Fibroblast of gingiva (primary cell): ENCODE measurements around the gene NHS.
A peak's percentile ranks its signal among the peaks of the same experiment; 100 is the strongest.
"Not testable (repeated sequence)": the region's sequence is repeated elsewhere in the genome, so short reads cannot be mapped to it uniquely, and the experiment has no call there.

Experiments
- DNase-seq: peaks from one replicate; pipeline ENCODE4 v3.0.0-alpha.2; 2011; ENCODE audit warnings: low read depth

NHS gene

GRCh38 chrX:17549107-17549651, 174.2 kb downstream of the NHS start:
- DNase-seq: no peak

- no peak for DNase-seq
Measured at GRCh38 chrX:17550011-17550410, 175.0 kb downstream of the NHS start.

DNA sequence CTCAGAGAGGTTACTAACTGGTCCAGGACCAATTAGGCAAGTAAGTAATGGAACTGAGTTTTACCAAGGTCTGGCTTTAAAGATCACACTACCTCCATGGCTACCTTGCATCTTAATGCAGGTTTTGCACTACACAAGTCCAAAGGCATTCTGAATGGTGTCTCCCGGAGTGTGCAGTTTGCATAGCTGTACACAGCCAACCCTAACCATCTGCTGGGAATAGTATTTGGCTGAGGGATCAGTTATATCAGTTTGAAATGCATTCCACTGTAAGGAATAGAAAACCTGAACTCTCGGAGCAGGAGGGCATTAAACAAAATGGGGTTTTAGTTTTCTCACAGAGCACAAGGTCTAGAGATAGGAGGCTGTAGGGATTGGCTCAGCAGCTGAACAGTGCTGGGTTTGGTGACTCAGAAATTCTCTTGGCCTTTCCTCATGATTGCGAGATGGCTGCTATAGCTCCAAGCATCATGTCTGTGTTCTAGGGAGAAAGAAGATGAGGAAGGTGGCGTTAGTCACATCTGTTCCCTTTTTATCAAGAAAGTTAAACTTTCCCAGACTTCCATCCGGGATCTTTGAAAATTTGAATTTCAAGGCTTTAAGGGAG, 177.1 kb downstream of the NHS start:
- no peak for DNase-seq

GRCh38 chrX:17553469-17553868, 178.5 kb downstream of the NHS start:
- peak; percentile 45 for DNase-seq

DNA sequence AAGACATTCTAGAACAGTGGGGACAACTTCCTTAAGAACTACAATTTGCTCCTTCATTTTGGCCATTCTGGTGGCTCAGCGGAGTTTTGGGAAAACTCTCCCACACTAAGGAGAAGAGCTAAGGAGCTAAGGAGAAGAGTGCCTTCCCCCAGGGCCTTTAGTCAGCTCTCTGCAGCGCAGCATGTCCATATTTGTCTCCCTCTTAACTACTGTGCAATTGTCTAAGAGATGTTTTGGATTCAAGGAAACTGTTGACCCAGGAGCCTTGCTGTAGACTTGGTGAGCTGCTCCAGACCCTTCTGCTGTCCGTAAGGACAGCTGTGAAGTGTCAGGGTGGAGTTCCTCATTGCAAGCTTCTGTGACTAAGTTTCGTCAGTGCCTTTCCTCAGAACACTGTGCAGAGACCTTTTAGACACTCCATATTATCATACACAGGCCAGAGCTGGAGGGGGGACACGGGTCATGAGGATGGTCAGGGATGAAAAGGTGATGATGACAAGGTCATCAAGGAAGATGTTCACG, 179.0 kb downstream of the NHS start:
- DNase-seq: no peak

- no peak for DNase-seq
Measured at GRCh38 chrX:17554914-17555313, 179.9 kb downstream of the NHS start.

GRCh38 chrX:17555846-17556245, 180.8 kb downstream of the NHS start:
- DNase-seq: no peak

GRCh38 chrX:17559728-17560379, 184.9 kb downstream of the NHS start:
- peak; percentile 91 for DNase-seq

GRCh38 chrX:17560385-17560784, 185.4 kb downstream of the NHS start:
- no peak for DNase-seq

DNA sequence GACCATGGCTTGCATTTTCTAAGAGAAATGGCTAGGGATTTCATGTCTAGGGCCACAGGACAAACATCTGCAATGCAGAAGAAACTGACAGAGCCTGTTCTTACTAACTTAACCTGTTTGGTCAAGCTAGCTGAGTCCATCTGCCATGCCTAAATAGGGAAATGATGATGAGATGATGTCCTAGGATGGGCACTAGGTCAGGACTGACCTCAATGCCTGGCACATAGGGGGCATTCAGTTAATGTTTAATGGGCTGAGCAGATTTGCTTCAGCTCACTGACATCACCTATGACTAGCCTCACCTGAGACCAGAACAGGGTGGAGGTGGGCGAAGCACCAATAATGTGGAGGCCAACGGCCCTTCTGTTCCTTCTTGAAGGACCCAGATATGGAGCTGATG, 188.1 kb downstream of the NHS start:
- DNase-seq: no peak

DNA sequence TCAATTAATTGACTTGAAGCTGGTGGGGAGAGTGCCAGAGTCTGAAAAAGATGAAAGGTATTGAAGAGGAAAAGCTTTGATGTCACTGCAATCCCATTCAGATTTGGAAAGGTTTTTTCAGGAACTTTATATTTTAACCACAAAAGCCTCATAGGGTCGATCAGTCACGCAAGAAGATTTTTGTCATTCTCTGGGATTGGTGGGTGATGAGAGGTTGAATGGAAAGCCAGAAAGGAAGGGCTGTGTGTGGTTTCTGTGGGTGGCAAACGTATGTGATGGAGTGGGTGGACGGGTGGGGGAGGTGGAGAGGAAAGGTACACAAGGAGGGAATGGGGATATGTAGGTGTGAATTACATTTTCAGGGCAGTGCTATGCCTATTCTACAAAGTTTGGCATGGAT, 188.5 kb downstream of the NHS start:
- no peak for DNase-seq

GRCh38 chrX:17564689-17565409, 189.8 kb downstream of the NHS start:
- peak; percentile 87 for DNase-seq

DNA sequence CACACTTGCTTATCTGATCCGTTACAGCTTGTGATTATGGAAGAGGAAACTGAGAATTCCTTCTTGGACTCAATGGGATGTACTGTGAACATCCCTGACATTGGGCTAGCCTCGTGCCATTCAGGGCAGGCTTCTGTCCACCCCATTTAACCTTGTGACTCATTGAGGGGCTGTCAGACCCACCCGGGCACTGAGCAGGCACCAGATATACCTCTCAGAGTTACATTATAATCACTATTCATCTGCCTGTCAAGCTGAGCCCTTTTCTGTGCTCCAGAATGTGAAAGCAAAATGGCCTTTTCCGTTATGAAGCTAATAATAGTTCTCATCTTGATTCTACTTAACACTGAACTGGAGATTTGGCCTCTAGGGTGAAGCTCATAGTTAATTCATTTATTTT, 191.7 kb downstream of the NHS start:
- DNase-seq: no peak

DNA sequence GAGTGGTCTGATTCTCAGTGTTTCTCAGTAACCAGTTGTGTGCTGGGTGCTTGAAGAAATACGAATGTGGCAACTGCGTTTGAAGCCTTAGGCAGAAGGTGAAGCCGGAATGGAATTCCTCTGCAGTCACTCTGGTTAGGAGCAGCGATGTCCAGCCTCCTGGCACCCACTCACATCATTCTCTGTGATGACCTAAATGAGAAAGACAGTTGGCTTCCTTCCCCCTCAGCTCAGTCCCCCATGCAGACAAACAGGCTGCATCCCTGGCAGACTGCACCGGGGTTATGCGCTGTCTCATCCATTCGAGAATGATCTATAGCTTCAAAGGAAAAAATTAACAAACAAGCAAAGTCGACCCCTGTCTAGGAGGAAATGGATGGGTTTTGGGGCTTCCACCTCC, 192.2 kb downstream of the NHS start:
- DNase-seq: no peak

DNA sequence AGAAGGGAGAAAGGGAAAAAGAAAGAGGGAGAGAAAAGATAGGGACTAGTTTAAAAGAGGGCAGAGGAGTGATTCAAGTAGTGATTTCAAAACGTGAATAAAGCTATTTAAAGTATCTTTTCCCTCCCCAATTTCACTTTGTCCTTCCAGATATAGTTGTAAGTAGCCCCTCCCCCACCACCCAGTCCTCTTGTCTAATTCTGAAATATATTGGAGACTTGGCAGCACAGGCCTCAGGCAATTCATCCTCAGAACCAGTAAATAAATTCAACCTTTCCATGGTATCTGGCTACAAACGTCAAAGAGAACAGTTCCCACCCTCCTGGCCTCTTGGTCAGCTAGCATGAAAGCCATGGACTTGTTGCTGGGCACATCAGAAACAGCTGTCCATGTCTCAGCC, 192.8 kb downstream of the NHS start:
- DNase-seq: no peak

DNA sequence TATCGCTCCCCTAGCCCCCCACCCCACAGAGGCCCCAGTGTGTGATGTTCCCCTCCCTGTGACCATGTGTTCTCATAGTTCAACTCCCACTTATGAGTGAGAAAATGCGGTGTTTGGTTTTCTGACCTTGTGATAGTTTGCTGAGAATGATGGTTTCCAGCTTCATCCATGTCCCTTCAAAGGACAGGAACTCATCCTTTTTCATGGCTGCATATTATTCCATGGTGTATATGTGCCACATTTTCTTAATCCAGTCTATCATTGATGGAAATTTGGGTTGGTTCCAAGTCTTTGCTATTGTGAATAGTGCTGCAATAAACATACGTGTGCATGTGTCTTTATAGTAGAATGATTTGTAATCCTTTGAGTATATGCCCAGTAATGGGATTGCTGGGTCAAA, 193.8 kb downstream of the NHS start:
- not testable (repeated sequence) for DNase-seq

- no peak for DNase-seq
Measured at GRCh38 chrX:17579026-17579425, 204.0 kb downstream of the NHS start.

DNA sequence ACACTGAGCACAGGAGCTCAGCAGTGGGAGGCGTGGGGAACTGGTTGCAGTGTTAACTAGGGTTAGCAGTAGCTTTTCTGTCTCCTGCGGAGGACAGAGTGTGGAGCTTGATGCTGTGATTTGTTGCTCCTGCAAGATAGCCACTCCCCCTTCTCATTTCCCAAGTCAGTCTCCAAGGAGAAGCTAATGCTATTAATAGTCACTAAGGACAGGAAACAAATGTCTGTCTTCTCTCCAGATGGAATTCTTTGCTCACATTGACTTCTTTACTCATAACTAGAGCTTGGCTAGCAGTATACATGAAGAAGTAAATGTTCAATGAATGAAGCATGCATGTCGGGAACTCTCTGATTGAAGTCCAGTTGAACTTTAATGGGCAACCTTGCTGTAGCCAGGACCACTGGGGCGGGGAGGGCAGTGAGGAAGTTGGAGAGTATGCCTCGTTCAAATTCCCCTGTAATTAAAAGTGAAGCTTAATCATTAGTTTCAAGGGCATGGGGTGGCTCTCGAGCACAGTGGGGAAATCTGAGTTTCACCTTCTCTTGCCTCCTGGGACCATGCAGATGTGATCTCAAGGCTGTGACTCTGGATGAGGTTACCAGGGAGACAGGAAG, 205.6 kb downstream of the NHS start:
- peak; percentile 80 for DNase-seq

DNA sequence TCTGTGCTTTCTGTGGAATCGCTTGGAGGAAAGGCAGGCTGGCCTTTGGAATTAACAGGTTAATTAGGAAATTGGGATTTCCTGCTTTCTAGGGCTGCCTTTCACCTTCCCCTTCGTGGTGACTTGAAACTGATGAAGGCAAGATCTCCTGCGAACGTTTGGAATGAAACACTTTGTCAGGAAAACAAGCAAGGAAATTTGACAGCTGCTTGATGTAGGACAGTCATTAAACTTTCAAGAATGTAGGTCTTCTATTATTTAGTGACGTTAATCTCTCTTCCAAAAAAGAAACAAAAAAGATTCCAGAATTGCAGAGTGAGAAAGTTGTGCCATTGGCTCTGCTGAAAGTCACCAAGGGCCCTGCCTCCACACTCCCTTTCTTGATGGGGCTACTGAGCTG, 206.6 kb downstream of the NHS start:
- DNase-seq: no peak

DNA sequence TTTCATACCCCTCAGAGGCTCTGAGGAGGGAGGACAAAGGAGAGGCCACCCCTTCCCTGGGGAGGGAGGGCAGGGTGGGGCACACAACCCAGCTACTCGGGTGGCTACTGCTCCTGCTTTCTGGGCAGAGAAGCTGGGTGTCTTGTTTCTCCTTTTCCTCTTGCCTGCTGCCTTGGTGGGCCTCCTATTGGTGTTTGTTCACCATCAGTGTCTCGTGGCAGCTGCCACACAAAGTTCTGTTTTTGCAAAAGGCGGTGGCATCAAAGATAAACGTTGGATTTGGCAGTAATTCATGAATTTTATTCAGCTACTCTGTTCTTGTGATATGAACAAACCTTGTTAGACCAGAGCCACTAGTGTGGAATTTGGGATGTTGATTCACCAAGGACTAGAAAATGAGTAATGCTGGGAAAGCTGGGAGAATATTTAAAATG, 209.3 kb downstream of the NHS start:
- peak; percentile 8 for DNase-seq

- no peak for DNase-seq
Measured at GRCh38 chrX:17585006-17585405, 210.0 kb downstream of the NHS start.

DNA sequence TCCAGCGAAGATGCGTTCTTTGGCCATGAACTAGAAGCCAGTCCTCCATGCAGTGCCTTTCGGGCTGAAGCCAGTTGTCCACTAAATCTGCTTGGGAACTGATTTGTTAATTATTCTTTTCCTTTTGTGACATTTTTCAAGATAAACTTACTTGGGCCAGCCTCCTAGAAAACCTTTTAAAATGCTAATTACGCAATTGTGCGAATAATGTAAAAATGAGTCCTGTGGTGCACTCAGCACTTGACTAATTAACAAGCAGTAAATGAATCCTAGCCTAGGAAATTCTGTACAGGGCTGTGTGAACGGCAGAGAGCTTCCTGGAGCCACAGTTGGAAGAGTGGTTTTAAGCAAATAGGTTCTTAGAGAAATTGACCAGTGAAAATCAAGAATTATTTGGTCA, 212.4 kb downstream of the NHS start:
- no peak for DNase-seq

DNA sequence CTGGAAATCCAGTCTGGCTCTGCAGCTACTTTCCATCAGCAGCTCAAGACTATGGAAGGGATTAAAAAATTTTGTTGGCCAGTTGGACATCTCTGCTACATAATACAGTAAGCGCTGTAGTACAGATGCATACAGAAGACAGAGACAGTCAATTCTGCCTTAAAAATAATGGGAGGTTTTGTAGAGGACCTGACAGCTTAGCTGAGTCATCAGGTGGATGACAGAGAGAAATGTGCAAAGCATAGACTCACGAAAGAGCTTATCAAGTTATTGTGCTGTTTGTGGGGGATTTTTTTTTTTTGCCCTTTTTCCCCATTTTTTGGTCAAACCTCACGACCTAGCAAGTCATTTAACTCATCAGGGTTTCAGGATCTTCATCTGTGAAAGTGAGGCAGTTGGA, 213.3 kb downstream of the NHS start:
- no peak for DNase-seq
